ENCODE results near the gene CELF4.
"Not testable (repeated sequence)": the region's sequence is repeated elsewhere in the genome, so short reads cannot be mapped to it uniquely, and the experiment has no call there.

CELF4 gene

GRCh38 chr18:37491526-37491925 is 74.1 kb downstream of the CELF4 start:
- DNase-seq = no peak

DNA sequence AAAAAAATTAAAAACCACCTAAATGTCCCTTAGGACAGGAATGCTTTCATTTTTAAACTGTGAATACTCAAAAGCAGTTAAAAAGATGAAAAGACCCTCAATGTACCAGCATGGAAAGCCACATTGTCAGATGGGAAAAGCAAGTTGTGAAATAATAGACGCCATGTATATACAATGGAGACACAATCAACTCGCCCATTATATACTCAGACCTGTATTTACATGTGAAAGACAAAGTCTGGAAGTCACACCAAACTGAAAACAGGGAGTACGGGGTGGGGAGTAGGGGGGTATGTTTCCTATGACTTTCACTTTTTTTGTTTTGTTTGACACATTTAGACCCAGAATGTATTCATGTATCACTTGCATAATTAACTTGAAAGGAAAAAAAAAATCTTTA is 75.6 kb downstream of the CELF4 start:
- no peak for DNase-seq

DNA sequence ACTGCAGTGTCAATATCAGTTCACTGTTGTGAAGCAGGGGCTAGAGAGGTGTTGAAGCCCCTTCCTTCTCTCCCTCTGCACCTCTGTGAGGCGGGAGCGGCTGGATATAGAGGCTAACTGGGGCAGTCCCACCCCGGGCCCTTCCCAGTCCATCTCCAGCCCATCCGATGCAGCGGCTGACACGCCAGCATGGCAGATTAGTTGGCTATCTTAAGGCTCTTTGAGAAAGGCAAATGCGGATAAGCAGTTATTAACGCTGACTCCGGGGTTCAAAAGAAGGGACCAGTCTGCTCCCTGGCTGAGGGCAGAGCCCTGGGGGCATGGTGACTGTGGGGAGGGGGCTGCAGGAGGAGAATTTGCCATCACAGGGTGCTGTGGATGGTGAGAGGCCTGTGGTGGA is 76.6 kb downstream of the CELF4 start:
- DNase-seq = no peak

DNA sequence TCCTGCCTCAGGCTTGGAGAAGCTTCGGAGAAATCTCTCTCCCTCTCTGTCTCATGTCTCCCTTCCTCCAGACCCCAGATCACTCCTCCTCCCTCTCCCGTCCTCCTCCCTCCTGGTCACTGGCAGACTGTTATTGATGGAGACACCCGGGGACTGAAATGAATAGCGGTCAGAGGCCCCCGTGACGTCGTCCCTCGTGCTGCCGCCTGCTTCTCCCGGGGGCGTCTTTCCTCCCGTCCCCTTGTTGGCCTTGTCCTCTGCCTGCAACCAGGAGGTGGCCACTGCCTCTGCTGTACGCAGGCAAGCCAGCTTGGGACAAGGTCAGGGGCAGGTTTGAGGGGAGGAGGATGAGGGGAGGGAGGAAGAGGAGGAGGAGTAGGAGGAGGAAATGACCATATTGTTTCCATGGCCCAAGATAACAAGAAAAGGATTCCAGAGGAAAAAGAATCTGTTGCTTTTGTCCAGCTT is 78.2 kb downstream of the CELF4 start:
- peak; percentile 67 for DNase-seq

DNA sequence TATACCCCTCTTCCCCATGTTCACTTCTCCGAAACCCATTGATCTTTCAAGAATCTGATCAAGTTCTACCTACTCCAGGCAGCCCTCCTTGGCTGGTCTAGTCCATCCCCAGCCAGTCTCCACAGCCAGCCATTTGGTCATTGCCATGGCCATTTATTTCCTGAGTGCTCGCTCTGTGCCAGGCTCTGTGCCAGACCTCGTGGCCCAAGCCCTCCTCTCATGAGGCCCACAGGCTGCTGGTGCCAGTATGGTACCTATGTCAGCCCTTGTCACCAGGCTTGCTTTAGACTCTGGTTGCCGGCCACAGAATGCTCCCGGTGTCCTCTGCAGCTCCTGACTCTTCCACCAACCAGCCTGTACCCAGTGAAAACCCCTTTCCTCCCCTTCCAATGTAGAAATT is 78.8 kb downstream of the CELF4 start:
- peak; percentile 45 for DNase-seq

GRCh38 chr18:37484983-37485834 is 80.4 kb downstream of the CELF4 start:
- peak; percentile 65 for DNase-seq

DNA sequence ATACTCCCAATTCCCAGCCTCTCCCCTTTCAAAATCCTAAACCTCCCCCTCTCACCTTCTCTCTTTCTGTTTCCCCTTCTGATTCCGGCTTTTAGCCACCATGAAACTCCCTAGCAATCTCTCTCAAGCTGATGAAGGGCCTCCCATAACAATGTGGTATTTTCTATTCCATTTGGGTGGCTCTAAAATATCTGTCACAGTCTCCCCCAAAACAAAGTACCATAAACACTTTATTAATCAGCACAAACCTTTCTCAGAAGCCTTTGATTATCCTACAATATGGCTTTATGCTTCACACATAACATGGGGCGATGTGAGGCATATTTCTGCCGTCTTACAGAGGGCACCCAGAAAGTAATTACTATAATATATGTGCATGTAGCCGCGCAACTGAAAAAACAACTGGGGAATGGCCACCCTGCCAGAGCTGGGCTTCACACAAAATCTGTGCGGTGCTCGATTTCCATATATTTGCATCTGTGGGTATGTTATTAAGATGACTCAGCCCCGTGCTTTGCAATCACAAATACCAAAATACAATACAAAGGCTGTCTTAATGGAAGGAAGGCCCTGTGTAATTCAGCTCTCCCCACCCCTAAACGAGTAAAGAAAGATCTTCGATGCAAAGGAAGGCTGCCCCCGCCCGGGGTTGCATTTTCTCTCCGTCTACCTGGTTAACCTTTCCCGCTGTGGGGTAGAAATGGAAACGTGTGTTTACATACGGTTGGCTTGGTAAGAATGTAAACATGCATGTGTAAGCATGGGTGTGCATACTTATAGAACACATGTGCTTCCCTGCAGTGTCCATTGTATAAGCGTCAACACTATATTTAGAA is 81.4 kb downstream of the CELF4 start:
- DNase-seq = no peak

DNA sequence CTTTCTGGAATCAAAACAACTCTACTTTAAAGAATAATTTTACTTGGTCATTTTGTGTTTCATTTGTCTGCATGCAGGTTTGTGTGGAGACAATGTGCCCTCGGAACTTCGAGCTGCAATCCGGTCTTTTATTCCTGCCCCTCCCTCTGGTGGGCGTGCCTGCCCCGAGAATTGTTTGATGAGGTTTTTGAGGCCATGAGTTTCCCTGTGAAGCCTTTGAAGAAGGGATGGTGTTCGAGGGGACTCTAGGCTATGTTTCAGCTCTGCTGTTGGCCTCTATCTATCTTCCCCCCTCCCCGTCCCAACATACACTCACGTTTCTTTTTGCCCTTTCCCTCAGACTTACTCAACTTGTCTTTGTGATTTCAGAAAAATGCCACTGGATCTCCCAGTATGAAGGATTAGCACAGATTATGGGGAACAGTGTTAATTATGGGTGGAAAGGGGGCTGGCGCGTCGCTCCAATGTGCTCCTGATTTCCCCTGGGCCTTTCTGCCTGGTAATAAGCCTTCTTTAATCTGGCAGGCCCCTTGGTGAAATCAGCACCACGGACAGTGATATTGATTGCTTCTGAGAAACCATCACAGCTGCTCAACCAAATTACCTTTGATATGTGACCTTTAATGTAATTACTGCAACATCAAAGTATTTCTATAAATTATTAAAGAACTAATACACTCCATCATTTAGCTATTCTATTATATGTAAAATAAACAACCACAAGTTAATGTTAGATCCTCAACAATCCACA is 82.2 kb downstream of the CELF4 start:
- DNase-seq = no peak

- DNase-seq = no peak
These were observed 83.2 kb downstream of the CELF4 start for GRCh38 chr18:37482433-37482832.

DNA sequence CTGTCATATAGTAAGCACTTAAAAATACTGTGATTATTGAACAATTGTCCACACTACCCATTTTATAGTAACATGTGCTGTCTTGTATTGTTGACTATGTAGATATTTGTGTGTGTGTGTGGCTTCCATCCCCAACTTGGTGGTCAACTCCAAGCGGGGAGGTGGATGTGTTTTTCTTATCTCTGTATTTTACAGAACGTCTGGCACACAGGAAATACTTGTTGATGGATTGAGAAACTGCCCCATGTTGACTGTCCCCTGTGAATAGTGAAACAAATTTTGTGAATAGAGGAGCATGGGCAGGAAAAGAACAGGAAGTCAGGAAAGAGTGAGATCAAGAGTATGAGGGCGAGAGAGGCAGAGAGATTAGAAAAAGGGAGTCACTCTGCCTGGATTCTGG is 83.6 kb downstream of the CELF4 start:
- DNase-seq = no peak

DNA sequence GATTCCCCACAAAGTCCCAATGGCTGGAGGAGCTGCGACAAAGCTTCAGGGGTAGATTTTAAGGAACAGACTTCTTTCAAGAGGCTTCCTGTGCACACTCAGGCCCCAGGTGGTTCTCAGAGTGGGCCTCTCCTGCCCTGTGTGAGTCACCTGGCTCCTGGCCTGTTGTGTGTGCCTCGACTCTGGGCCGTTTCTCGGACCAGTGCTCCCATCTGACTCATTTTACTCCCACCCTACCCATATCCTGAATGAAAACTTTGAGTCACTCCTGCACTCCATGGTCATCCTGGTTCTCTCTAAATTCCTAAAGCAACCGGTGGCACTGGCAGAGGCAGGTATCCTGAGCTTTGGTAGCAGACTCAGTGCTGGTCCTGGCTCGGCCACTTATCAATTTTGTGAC is 84.1 kb downstream of the CELF4 start:
- no peak for DNase-seq

DNA sequence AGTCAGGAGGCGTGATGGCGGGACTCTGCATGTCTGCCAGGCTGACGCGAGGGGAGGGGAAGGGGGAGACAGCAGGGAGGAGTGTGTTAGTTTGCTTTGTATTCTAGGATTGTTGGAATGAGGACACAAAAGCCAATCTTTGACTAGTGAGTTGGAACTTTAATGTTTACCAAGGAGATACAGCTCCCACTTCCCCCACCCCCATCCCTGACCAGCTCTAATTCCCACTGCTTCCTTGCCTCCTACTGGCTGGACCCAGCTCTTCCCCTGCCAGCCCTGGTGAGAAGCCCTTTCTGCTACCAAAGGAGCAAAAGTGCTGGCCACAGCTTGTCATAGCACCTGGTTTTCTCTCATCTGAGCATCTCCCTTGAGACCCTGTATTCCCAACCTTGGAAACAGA is 84.5 kb downstream of the CELF4 start:
- DNase-seq = no peak

DNA sequence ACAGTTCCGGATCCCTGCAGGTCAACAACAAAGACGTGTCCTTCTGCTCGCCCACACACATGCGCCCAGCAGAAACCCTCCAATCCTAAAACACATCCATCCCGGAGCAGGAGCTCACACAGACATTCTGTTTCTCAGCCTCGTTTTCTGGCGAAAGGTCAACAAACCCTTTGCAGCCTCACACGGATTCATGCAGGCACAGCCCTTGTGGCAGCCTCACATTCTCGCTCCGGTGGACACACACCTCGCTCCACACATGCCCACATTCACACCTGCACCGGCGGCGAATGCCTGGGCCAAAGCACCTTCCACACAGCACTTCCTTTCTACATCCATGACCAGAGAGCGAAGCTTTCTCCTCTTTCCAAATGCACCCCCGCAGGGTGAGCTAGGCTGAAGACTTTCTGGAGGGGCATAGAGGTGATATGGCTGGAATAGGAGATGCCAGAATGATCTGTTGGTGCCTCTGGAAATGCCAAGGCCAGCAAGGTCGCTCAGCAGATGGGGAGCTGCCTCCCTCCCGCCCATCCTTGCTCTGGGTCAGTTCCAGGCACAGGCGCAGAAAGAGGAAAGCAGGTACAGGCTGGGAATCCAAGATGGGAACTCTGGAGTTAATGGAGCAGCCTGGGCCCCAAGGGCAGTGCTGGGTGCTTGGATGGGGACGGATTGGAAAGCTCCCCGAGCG is 88.8 kb downstream of the CELF4 start:
- DNase-seq = no peak

DNA sequence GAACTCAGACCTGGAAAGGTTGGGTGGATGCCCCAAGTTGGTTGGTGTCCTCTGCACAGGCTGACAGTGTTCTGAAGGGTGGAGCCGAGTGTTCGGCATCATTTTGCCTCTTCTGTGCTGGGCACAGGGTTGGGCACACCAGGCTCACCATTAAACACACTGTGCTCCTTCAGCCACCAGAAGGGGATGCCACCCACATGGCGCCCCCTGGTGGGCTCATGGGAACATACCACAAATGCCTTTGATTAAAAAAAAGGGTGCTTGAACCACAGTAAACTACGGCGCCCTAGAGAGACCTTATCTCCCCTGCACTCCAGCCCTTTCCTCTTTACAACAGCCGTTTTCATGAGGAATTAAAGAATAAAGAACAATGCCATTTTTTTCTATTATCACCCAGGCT is 89.4 kb downstream of the CELF4 start:
- no peak for DNase-seq

GRCh38 chr18:37473195-37473840 is 92.3 kb downstream of the CELF4 start:
- DNase-seq = no peak

GRCh38 chr18:37471637-37472036 is 94.0 kb downstream of the CELF4 start:
- no peak for DNase-seq

DNA sequence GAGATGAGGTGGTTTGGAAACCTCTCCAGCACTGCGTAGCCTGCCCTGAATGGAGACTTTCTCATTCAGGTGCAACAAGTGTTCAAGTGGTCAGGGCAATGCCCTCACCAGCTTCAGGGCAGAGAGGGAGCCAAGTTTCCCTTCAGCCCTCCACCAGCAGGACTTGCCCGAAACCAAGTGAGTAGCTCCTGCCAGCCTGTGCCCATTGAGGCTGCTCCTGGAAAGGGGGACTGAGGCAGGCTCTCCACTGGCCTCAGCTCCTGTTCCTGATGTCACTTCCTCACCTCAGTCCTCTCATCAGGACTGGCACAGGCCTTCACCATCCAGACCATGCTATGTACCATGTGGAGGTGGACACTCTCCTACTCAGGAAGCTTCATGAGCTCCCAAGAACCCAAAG is 94.6 kb downstream of the CELF4 start:
- DNase-seq = no peak

DNA sequence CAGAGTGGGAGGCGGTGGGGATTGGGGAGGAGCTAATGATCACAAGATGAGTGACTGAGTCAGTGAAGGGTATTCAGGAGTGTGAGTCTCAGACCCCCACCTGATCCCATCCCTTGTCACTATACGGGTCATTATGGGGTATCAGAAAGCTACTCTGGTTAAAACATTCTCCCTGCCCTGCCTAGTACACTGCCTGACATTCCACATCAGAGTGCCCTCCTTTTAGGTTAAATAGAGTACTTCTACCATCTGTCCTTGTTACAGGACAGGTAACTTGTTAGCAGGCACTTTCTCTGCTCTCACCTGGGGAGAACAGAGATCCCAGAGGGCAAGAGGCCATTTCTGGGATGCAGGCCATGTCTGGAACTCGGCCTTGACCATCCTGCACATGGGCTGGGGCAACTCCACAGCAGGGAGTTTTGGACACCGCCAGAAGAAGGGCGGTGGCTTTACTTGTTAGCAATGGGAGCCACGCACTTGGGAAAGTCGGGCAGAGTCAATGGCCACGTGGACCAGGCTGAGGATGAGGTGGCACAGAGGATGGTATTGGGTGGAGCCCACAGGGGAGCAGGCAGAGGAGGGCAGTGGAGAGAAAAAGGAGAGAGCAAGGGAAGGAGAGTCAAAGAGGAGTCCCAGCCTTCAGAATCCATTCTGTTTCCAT is 98.5 kb downstream of the CELF4 start:
- no peak for DNase-seq

DNA sequence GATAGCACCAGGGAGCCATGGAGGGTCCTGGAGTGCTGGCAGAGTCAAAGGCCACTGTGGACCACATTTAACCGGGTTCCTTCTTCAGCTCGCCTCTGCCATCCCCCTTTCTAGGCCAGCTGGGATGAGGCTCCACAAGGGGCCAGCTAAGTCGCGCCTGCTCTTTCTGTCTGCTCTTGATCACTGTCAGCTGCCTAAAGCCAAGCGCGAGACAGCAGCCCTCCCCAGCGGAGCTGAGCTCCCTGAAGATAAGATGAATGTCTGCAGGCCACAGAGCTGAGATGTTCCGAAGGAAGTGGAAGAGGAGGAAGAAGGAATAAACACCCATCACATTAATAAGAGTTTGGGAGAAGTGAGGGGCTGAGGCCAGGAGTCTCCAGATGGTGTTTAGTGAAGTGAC is 99.6 kb downstream of the CELF4 start:
- DNase-seq = no peak

GRCh38 chr18:37464257-37464656 is 101.3 kb downstream of the CELF4 start:
- no peak for DNase-seq

DNA sequence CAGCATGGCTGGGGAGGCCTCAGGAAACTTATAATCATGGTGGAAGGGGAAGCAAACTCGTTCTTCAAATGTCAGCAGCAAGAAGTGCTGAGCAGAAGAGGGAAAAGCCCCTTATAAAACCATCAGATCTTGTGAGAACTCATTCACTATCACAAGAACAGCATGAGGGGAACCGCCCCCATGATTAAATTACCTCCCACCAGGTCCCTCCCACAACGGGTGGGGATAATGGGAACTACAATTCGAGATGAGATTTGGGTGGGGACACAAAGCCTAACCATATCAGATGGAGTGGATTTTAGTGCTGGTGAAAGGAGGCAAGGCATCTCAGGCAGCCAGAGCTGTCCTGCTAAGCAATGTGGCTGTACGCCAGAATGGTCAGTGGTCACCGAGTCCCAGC is 104.3 kb downstream of the CELF4 start:
- DNase-seq = not testable (repeated sequence)
